GM12801 (cell line): ENCODE results near the gene OR6M1.

Experiments used
- TF ChIP-seq, protein P1 (sequence below): IDR thresholded peaks from one replicate; pipeline ENCODE4 v1.5.1; 2011; ENCODE audit warnings: control low read depth; ENCODE audit not compliant: insufficient read length; ENCODE audit errors: extremely low read depth

OR6M1 gene

DNA sequence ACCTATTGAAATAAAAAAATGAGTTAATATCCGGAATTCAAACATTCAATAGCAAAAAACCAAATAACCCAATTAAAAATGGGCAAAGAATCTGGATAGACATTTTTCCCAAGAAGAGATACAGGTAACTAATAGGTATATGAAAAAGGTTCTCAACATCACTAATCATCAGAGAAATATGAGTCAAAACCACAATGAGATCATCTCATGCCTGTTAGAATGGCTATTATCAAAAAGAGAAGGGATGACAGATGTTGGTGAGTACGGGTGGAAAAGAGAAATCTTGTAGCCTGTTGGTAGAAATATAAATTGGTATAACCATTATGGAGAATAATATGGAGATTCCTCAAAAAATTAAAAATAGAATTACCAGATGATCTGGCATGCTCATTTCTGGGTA is 26.9 kb upstream of the OR6M1 start:
- TF ChIP-seq, protein P1, sequence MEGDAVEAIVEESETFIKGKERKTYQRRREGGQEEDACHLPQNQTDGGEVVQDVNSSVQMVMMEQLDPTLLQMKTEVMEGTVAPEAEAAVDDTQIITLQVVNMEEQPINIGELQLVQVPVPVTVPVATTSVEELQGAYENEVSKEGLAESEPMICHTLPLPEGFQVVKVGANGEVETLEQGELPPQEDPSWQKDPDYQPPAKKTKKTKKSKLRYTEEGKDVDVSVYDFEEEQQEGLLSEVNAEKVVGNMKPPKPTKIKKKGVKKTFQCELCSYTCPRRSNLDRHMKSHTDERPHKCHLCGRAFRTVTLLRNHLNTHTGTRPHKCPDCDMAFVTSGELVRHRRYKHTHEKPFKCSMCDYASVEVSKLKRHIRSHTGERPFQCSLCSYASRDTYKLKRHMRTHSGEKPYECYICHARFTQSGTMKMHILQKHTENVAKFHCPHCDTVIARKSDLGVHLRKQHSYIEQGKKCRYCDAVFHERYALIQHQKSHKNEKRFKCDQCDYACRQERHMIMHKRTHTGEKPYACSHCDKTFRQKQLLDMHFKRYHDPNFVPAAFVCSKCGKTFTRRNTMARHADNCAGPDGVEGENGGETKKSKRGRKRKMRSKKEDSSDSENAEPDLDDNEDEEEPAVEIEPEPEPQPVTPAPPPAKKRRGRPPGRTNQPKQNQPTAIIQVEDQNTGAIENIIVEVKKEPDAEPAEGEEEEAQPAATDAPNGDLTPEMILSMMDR: no peak

DNA sequence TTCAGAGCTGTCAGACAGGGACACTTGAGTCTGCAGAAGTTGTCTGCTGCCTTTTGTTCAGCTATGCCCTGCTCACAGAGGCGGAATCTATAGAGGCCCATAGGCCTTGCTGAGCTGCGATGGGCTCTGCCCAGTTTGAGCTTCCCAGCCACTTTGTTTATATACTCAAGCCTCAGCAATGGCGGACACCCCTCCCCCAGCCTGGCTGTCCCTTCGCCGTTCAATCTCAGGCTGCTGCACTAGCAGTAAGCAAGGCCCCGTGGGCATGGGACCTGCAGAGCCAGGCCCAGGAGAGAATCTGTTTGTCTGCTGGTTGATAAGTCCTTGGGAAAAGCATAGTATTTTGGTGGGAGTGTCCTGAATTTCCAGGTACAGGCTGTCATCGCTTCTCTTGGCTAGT is 23.6 kb upstream of the OR6M1 start:
- TF ChIP-seq, protein P1: no peak

DNA sequence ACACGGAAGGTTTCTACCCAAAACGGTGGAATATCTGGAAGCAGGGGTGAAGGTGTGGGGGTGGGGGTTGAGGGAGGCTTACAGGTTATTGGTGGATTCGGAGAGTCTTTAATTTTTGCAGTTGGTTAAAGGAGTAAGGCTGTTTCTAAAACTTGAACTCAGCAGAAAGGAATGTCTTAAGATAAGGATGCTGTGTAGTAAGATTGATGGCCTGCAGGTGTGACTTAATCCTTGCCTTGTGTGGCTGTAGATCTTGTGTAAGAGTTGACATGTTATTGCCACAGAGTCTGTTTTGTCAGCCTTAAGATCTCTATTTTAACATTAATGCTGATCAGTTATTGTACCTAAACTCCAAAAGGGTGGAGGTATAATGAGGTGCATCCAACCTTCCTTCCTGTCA is 16.4 kb upstream of the OR6M1 start:
- TF ChIP-seq, protein P1: no peak

DNA sequence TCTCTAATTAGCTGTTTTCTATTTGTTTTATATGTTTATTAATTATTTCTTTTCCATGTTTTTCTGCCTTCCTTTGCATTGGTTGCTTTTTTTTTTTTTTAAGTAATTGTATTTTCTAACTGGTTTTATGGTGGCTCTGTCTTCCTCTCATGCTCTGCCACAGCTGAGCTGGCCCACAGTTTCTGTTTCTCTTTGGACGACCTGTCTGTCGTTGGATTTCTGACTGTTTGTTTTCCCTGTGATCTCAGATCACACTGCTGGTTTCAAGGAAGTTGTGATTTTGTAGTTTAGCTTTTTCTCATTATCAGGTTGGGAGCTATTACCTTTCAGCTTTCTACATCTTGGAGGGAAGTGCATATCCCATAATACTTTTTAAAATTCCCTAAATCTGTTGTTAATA is 15.9 kb upstream of the OR6M1 start:
- TF ChIP-seq, protein P1: no peak

DNA sequence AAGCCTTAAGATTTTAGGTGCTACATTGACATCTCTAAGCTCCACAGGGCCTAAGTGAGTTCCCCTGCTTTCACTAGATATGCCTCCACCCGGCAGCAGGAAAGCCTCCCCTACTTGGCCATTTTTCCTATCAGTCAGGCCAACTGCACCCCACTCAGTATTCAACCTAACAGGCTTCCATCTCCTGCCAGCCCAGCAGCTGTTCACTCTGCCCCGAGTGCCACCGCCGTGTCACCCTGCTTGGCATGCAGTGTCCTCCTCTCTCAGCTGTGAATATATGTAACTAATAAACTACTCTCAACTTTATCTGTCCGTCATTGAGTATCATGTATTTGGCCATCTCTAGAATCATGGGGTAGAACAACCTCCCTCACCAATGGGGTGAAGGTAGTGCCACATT is 9.0 kb upstream of the OR6M1 start:
- TF ChIP-seq, protein P1: no peak

DNA sequence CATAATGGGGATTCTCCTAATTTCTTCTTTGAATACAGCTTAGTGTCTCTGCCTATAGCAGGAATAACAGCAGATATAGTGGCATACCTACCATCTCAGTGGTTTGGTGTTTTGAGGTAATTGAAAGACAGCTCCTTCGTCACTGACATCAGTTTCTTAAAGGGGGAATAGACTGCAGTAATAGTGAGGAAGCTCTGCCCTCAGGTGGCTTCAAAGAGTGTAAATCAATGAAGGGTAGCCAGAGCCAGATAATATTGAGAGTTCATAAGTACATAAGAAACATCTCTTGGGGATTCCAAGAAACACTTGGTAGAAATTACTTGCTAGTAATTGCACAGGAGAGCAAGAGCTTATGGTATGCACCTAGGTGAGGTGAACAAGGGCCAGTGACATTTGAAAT is 4.4 kb downstream of the OR6M1 start:
- TF ChIP-seq, protein P1: no peak

DNA sequence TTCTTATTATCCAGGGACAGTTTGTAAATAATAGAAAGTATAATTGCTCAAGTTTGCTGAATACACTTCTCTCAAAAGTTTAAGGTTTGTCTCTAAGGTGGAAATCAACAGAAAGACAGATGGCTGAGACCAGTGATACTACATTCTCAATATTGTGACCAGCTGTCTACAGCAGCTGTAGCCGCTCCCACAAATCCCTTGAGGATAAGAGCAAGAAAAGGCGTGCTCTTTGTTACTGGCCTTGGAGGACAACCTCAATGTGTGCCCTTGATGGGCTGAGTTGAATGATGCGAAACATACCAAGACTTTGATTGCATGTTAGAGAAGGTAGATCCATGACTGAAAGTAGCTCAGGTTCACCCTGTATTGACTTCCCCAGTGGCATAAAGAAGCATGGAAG is 6.1 kb downstream of the OR6M1 start:
- TF ChIP-seq, protein P1: no peak

DNA sequence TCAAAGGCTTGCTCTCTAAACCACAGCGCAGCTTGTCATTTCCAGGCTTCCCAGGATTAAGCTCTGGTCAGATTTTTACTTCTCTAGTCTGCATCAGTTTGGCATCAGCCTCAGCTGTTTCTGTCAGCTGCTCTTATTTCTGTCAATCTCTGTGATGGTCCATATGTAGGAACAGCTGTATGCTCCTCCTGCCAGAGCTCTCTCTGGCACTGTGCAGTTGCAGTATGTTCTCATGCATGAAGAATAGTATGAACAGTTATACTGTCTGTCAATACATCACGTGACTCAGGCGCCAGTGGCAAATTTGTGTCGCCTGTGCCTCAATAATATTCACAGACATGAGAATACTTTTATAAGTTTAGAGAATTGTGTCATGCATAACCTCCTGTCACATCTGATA is 6.7 kb downstream of the OR6M1 start:
- TF ChIP-seq, protein P1: no peak
